ENCODE results near the gene MYO7A. TPM values are rescaled to one million over a fixed set of nuclear protein-coding genes. Genes with fewer than 3 reads are reported as not detected.
A peak's percentile ranks its signal among the peaks of the same experiment; 100 is the strongest.

MYO7A gene
- total RNA-seq, 3 donors from 2014 or later (not counting 1 experiment from before 2014, with no cell fraction given), result 0.20 to 1.1 (median 0.68) TPM

DNA sequence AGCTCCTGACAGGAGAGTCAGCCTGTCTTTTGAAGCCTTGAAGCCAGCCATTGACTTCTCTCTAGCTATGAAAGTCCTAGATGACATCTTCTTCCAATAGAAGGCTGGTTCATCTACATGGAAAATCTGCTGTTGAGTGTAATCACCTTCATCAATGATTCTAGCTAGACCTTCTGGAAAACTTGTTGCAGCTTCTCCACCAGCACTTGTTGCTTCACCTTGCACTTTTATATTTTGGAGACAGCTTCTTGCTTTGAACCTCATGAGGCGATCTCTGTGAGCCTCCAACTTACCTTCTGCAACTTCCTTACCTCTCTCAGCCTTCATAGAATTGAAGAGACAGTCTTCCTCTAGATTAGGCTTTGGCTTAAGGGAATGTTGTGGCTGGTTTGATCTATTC lies 58.3 kb downstream of the MYO7A start:
- no peaks in the 10 kb centered on the region for H3K36me3 ChIP-seq (ENCODE audit: control insufficient read depth, insufficient read depth, low read length)
- Mint-ChIP-seq H3K27ac (no peak overlapping the region), H3K4me1 (no peaks in the 10 kb centered on the region), H3K9me3 (no peaks in the 10 kb centered on the region), H3K27me3 (ENCODE audit: low read depth in 2 of 2) (no peaks in the 10 kb centered on the region), H3K36me3 (no peaks in the 10 kb centered on the region), H3K4me3 (no peak overlapping the region)
- no peaks in the 10 kb centered on the region for H3K27me3 ChIP-seq (ENCODE audit: control insufficient read depth, insufficient read depth, low read length)
- H3K9me3 ChIP-seq (ENCODE audit: control insufficient read depth, insufficient read depth, low read length), result no peaks in the 10 kb centered on the region
- ATAC-seq (no peak), DNase-seq (no peak)
- H3K27ac ChIP-seq (ENCODE audit: low read length), result no peak overlapping the region
- no peak overlapping the region for H3K4me3 ChIP-seq (ENCODE audit: low read length)
- 100% methylated on average over 1 of the region's 1 CpG for WGBS (ENCODE audit: insufficient coverage)
- intact Hi-C loops (cut with micrococcal nuclease), result no loop called here
- TF ChIP-seq, protein P1, sequence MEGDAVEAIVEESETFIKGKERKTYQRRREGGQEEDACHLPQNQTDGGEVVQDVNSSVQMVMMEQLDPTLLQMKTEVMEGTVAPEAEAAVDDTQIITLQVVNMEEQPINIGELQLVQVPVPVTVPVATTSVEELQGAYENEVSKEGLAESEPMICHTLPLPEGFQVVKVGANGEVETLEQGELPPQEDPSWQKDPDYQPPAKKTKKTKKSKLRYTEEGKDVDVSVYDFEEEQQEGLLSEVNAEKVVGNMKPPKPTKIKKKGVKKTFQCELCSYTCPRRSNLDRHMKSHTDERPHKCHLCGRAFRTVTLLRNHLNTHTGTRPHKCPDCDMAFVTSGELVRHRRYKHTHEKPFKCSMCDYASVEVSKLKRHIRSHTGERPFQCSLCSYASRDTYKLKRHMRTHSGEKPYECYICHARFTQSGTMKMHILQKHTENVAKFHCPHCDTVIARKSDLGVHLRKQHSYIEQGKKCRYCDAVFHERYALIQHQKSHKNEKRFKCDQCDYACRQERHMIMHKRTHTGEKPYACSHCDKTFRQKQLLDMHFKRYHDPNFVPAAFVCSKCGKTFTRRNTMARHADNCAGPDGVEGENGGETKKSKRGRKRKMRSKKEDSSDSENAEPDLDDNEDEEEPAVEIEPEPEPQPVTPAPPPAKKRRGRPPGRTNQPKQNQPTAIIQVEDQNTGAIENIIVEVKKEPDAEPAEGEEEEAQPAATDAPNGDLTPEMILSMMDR (IDR thresholded peaks at IDR 0.05), result no peak
- no peaks in the 10 kb centered on the region for H3K4me1 ChIP-seq (ENCODE audit: control insufficient read depth, insufficient read depth, low read length)

DNA sequence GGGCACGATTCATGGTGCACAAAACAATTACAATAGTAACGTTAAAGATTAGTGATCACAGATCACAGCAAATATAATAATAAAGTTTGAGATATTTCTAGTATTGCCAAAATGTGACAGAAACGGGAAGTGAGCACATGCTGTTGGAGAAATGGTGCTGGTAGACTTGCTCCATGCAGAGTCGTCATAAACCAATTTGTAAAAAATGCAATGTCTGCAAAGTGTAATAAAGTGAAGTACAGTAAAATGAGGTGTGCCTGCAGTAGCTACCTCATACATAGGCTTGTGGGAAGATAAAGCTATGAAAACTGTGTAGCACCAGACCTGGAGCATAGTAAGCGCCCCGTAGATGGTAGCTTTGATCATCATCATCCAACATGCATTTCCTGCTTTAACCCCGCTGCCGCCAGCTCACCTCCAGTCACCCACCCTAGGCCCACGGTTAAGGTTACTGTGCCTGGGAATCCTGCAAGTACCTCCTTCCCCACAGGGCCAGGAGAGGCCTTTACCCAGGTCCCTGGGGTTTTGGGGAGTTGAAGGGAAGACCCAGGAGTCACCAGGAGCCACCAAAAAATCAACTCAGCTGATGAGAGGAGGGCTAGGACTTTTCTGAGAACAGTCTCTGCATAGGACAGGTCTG lies 59.2 kb downstream of the MYO7A start:
- Mint-ChIP-seq H3K9me3 (no peaks in the 10 kb centered on the region), H3K4me1 (no peaks in the 10 kb centered on the region), H3K27me3 (ENCODE audit: low read depth in 2 of 2) (no peaks in the 10 kb centered on the region), H3K27ac (no peak overlapping the region), H3K36me3 (no peaks in the 10 kb centered on the region), H3K4me3 (no peak overlapping the region)
- Histone ChIP-seq H3K4me3 (ENCODE audit: low read length) (no peak overlapping the region), H3K4me1 (ENCODE audit: control insufficient read depth, insufficient read depth, low read length) (no peaks in the 10 kb centered on the region), H3K9me3 (ENCODE audit: control insufficient read depth, insufficient read depth, low read length) (no peaks in the 10 kb centered on the region), H3K27ac (ENCODE audit: low read length) (no peak overlapping the region), H3K27me3 (ENCODE audit: control insufficient read depth, insufficient read depth, low read length) (no peaks in the 10 kb centered on the region), H3K36me3 (ENCODE audit: control insufficient read depth, insufficient read depth, low read length) (no peaks in the 10 kb centered on the region)
- TF ChIP-seq, protein P1 (IDR thresholded peaks at IDR 0.05), result no peak
- 83% methylated on average over 6 of the region's 9 CpGs for WGBS (ENCODE audit: insufficient coverage)
- ATAC-seq (no peak), DNase-seq (no peak)
- intact Hi-C loops (cut with micrococcal nuclease), result no loop called here

DNA sequence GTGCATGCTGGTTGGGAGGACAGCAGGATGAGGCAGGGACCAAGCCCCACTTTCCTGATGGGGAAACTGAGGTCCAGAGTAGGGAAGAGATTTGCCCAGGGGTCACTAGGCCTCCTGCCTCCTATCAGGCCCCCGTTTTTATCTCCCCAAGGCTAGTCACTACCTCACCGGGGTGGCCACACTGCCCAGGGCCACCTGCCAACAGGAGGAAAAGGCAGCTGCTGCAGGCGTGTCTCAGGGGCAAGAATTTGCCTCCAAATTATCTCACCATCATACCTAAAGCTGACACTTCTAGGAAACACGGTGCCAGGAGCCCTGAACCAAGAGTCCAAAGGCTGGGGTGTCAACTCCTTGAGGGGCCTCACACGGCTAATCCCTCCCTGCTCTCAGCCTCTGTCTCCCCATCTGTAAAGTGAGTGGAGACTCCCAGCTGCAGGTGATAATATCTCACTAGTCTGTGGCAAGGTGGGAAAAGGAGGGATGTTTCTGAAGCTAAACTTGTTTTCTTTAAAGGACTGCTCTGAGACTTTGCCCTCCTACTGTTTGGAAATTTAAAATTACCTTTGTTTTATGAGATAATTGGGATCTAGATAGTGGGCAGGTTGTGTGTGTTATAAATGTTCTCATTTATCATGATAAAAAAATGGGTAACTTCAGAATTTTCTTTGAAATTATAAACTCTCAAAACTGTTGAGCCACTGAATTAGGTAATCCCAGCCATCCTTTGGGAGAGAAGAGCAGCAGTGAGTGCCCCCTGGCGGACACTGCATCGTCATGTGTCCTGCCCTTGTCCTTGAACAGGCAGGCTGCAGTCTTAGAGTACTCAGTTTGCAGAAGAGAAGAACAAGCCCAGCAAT lies 60.0 kb downstream of the MYO7A start:
- TF ChIP-seq, protein P1 (IDR thresholded peaks at IDR 0.05), result peak; percentile 89
- Histone ChIP-seq H3K9me3 (ENCODE audit: control insufficient read depth, insufficient read depth, low read length) (no peaks in the 10 kb centered on the region), H3K27me3 (ENCODE audit: control insufficient read depth, insufficient read depth, low read length) (no peaks in the 10 kb centered on the region), H3K4me1 (ENCODE audit: control insufficient read depth, insufficient read depth, low read length) (no peaks in the 10 kb centered on the region), H3K4me3 (ENCODE audit: low read length) (no peak overlapping the region), H3K36me3 (ENCODE audit: control insufficient read depth, insufficient read depth, low read length) (no peaks in the 10 kb centered on the region), H3K27ac (ENCODE audit: low read length) (no peak overlapping the region)
- Mint-ChIP-seq H3K4me3 (no peak overlapping the region), H3K4me1 (no peaks in the 10 kb centered on the region), H3K27me3 (ENCODE audit: low read depth in 2 of 2) (no peaks in the 10 kb centered on the region), H3K27ac (no peak overlapping the region), H3K36me3 (no peaks in the 10 kb centered on the region), H3K9me3 (no peaks in the 10 kb centered on the region)
- WGBS (ENCODE audit: insufficient coverage), result 62% methylated on average over 7 of the region's 7 CpGs
- DNase-seq (peak; percentile 54 to 83), ATAC-seq (peak; percentile 71 to 90 (median 87))
- intact Hi-C loops (cut with micrococcal nuclease), result loop anchor here (1.0 to 2.0 kb wide), 3 partner anchors 61 to 361 kb away; no protein-coding TSS in a partner anchor
